Prostate gland (tissue), 2 donors: ENCODE results near the gene C11orf21.

Source experiments
- POLR2A ChIP-seq: fragments of 450-650 bp; IDR thresholded peaks from one replicate; pipeline ENCODE4 v1.6.1; 2016; ENCODE audit warnings: antibody characterized with exemption, mild to moderate bottlenecking
- POLR2AphosphoS5 ChIP-seq: sonication (generic); formaldehyde crosslinking; IDR thresholded peaks from one replicate; pipeline ENCODE4 v1.6.1; 2017; ENCODE audit warnings: antibody characterized with exemption
- TF ChIP-seq, protein P1 (sequence below), 4 experiments: fragments of 200-600 bp in 2 of 4; fragments of 450-650 bp in 2 of 4; sonication (generic) in 2 of 4; IDR thresholded peaks; 1 replicate in 3 of 4; 2 replicates in 1 of 4; pipeline ENCODE4 v1.5.1; 2016 to 2019; ENCODE audit warnings: antibody characterized with exemption in 4 of 4, mild to moderate bottlenecking in 2 of 4, moderate library complexity in 2 of 4

DNA sequence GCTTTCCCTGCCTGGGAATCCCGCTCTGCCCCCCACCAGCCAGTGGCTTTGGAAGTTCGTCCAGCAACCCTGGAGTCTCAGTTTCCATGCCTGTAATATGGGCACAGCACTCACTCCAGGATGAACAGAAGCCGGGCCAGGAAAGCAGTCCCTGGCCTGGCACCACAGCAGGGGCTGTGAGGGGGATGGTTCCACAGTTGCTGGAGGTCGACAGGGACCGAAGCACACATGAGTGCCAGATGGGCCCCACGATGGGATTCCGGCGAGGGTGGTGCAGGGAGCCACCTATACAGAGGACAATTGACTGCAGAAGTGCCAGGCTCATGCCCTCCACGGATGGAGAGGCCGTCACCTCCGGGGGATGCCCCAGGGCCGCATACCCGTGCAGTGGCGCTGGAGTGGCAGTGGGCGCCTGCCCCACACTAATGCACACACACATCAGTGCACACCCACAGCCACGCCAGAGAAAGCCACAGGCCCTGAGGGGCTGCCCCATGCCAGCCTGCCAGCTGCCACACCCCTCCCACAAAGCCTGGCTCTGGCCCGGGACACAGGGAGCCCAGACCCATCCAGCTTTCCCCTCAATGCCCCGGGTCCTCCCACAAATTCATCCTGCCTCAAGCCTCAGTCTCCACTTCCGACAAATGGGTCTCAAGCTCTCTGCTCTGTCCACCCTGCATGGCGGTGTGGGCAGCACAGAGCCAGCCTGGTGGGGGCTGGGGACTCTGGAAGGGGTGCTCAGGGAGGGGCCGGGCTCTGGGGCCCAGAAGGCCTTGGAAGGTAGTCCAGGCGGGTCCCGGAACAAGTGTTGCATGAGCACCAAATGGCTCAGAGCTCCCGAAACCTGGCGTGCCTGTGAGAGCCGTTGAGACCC is 41.0 kb downstream of the C11orf21 start:
- TF ChIP-seq POLR2A (no peak), POLR2AphosphoS5 (no peak)
- TF ChIP-seq, protein P1, sequence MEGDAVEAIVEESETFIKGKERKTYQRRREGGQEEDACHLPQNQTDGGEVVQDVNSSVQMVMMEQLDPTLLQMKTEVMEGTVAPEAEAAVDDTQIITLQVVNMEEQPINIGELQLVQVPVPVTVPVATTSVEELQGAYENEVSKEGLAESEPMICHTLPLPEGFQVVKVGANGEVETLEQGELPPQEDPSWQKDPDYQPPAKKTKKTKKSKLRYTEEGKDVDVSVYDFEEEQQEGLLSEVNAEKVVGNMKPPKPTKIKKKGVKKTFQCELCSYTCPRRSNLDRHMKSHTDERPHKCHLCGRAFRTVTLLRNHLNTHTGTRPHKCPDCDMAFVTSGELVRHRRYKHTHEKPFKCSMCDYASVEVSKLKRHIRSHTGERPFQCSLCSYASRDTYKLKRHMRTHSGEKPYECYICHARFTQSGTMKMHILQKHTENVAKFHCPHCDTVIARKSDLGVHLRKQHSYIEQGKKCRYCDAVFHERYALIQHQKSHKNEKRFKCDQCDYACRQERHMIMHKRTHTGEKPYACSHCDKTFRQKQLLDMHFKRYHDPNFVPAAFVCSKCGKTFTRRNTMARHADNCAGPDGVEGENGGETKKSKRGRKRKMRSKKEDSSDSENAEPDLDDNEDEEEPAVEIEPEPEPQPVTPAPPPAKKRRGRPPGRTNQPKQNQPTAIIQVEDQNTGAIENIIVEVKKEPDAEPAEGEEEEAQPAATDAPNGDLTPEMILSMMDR (IDR thresholded peaks at IDR 0.05): no peak
